ENCODE results near the gene ZNF827. TPM values are rescaled to one million over a fixed set of nuclear protein-coding genes. Genes with fewer than 3 reads are reported as not detected.

Gene ZNF827
- total RNA-seq, 1 experiment from 2014 or later: 26.2 TPM

DNA sequence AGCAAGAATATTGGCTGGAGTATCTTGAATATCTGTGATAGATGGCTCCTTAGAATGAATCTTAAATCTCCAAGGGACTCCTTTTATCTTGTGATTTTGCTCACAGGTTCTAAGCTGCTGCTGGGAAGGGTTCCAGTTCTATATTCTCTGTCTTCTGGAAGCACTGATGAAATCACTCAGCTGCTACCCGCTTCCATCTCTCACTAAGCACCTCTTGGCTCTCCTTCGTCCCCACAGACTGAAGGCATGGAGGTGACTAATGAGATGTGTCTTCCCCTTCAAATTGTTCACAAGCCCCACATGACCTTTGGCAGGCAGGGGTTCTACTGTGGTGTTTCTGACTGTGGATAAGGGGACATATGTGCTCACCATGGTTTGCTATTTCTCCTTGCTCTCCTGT is 182.8 kb downstream of the ZNF827 start:
- Mint-ChIP-seq H3K9me3 (ENCODE audit: low read depth, unreplicated experiment) (no peaks in the 10 kb centered on the region), H3K36me3 (ENCODE audit: insufficient read depth, unreplicated experiment) (peaks cover 4% of the 10 kb centered on the region), H3K27ac (ENCODE audit: unreplicated experiment) (no peak overlapping the region), H3K4me3 (ENCODE audit: low read depth, unreplicated experiment) (no peak overlapping the region), H3K4me1 (ENCODE audit: low read depth, unreplicated experiment) (no peaks in the 10 kb centered on the region), H3K27me3 (ENCODE audit: unreplicated experiment) (no peaks in the 10 kb centered on the region)
- TF ChIP-seq, protein P1, sequence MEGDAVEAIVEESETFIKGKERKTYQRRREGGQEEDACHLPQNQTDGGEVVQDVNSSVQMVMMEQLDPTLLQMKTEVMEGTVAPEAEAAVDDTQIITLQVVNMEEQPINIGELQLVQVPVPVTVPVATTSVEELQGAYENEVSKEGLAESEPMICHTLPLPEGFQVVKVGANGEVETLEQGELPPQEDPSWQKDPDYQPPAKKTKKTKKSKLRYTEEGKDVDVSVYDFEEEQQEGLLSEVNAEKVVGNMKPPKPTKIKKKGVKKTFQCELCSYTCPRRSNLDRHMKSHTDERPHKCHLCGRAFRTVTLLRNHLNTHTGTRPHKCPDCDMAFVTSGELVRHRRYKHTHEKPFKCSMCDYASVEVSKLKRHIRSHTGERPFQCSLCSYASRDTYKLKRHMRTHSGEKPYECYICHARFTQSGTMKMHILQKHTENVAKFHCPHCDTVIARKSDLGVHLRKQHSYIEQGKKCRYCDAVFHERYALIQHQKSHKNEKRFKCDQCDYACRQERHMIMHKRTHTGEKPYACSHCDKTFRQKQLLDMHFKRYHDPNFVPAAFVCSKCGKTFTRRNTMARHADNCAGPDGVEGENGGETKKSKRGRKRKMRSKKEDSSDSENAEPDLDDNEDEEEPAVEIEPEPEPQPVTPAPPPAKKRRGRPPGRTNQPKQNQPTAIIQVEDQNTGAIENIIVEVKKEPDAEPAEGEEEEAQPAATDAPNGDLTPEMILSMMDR (IDR thresholded peaks at IDR 0.05; ENCODE audit: unreplicated experiment): no peak
- intact Hi-C loops (cut with micrococcal nuclease; ENCODE audit: unreplicated experiment): no loop called here
- DNase-seq: no peak
- CTCF ChIA-PET: no interaction called here
- BruUV-seq (replicated peaks): no TSS peak

DNA sequence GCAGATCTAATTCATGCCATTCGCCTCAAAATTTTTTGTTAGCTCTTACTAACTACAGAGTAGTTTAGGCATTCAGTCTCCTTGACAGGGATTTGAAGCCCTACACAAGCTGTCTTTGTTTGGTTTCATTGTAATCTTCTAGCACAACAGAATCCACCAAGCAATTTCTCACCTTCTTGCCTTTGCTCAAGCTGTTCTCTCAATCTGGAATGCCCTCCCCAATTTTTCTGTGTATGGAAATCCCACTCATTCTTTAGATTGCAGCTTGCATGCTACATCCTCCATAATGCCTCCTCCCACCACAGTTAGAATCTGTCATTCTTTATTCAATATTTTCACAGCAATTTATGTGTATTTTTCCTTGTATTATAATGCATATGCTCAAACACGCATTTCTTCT is 195.0 kb downstream of the ZNF827 start:
- no peaks in the 10 kb centered on the region for H3K27me3 Mint-ChIP-seq (ENCODE audit: unreplicated experiment)

DNA sequence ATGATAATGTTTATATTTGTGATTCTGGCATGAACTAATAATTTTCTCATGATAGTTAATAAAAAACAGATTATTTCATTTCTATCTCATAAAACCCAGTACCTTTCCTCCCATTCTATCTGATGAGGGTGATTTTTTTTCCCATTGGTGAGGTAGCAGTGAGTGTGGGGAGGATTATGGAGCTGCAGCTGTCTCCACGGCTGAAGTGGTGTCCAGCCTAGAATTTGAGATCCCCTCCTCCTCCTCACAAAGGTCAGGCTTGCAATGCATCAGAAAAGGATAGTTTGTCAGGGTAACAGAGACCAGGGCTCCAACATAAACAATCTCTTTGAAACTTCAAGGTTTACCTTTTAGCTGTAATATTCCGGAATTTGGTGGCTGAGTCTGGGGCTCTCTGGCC is 197.8 kb downstream of the ZNF827 start:
- no peak for DNase-seq
- Mint-ChIP-seq H3K36me3 (ENCODE audit: insufficient read depth, unreplicated experiment) (no peaks in the 10 kb centered on the region), H3K9me3 (ENCODE audit: low read depth, unreplicated experiment) (no peaks in the 10 kb centered on the region), H3K4me3 (ENCODE audit: low read depth, unreplicated experiment) (no peak overlapping the region), H3K4me1 (ENCODE audit: low read depth, unreplicated experiment) (peaks cover 2% of the 10 kb centered on the region), H3K27ac (ENCODE audit: unreplicated experiment) (no peak overlapping the region), H3K27me3 (ENCODE audit: unreplicated experiment) (no peaks in the 10 kb centered on the region)
- TF ChIP-seq, protein P1 (IDR thresholded peaks at IDR 0.05; ENCODE audit: unreplicated experiment): no peak
- intact Hi-C loops (cut with micrococcal nuclease; ENCODE audit: unreplicated experiment): no loop called here
- CTCF ChIA-PET: no interaction called here
- no TSS peak for BruUV-seq (replicated peaks)

More for the DNA sequence above, 195.0 kb downstream of the ZNF827 start:
- H3K36me3 Mint-ChIP-seq (ENCODE audit: insufficient read depth, unreplicated experiment): no peaks in the 10 kb centered on the region
- no TSS peak for BruUV-seq (replicated peaks)
- no peak for DNase-seq
- TF ChIP-seq, protein P1 (IDR thresholded peaks at IDR 0.05; ENCODE audit: unreplicated experiment): no peak
- H3K27ac Mint-ChIP-seq (ENCODE audit: unreplicated experiment): no peak overlapping the region
- H3K4me3 Mint-ChIP-seq (ENCODE audit: low read depth, unreplicated experiment): no peak overlapping the region
- no peaks in the 10 kb centered on the region for H3K9me3 Mint-ChIP-seq (ENCODE audit: low read depth, unreplicated experiment)
- intact Hi-C loops (cut with micrococcal nuclease; ENCODE audit: unreplicated experiment): no loop called here
- CTCF ChIA-PET: interaction anchor here (1.2 kb wide), 1 partner anchor 9 kb away, joined by 3 read pairs; no protein-coding TSS in a partner anchor
- H3K4me1 Mint-ChIP-seq (ENCODE audit: low read depth, unreplicated experiment): no peaks in the 10 kb centered on the region

DNA sequence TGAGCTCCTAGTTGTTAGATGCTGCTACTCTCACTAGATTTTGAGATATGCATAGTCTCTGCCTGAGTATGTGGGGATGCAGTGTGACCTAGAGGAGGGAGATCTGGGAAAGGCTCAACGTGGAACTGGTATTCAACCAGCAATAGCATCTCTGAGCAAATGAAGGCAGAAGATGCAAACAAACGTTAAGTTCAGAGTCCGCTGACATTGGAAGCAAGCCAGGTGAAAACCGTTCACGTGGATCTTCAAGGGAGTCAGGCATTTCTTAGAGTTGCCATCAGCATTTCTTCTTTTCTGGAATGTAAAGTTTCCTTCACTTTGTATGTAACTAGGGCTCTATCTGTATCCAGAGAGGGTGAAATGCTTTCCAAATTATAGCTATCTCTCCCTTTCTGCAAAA is 198.8 kb downstream of the ZNF827 start:
- no peaks in the 10 kb centered on the region for H3K27me3 Mint-ChIP-seq (ENCODE audit: unreplicated experiment)
- intact Hi-C loops (cut with micrococcal nuclease; ENCODE audit: unreplicated experiment): loop anchor here (10.0 kb wide), 2 partner anchors 195 to 255 kb away; partner anchors contain the start of genes SMAD1 and ZNF827
- TF ChIP-seq, protein P1 (IDR thresholded peaks at IDR 0.05; ENCODE audit: unreplicated experiment): no peak
- peak; percentile 10 for DNase-seq
- H3K27ac Mint-ChIP-seq (ENCODE audit: unreplicated experiment): no peak overlapping the region
- no peaks in the 10 kb centered on the region for H3K9me3 Mint-ChIP-seq (ENCODE audit: low read depth, unreplicated experiment)
- BruUV-seq (replicated peaks): no TSS peak
- CTCF ChIA-PET: interaction anchor here (0.6 kb wide), 1 partner anchor 30 kb away, joined by 5 read pairs; no protein-coding TSS in a partner anchor
- H3K4me3 Mint-ChIP-seq (ENCODE audit: low read depth, unreplicated experiment): no peak overlapping the region
- H3K36me3 Mint-ChIP-seq (ENCODE audit: insufficient read depth, unreplicated experiment): peaks cover 2% of the 10 kb centered on the region
- peaks cover 11% of the 10 kb centered on the region for H3K4me1 Mint-ChIP-seq (ENCODE audit: low read depth, unreplicated experiment)

All from Calu3 (cell line).